K562 (cell line): ENCODE measurements around the gene TCF4. TPM values are rescaled to one million over a fixed set of nuclear protein-coding genes. Genes with fewer than 3 reads are reported as not detected.

Experiments used
- ATAC-seq: fragments of 200-7000 bp; cut with Tn5 transposase; 3 replicates; pipeline ENCODE4 v1.9.1; 2020; ENCODE audit warnings: moderate library complexity
- BruUV-seq: library from RNA; stranded (reverse); fragments of 400-500 nt; replicated peaks from 2 replicates; lab custom pipeline; 2021; lab: Mats Ljungman, UMichigan
- CTCF ChIA-PET: fragments of 300-600 bp; formaldehyde crosslinking; extraction: SDS; loops from one replicate; lab custom pipeline; 2021; ENCODE audit warnings: low intra/inter-chr PET ratio; lab: Yijun Ruan, JAX
- POLR2A ChIA-PET: fragments of 300-600, 350-650 bp; sonication (Branson Sonifier 250); formaldehyde crosslinking; extraction: SDS; loops from one replicate; lab custom pipeline; 2021; ENCODE audit warnings: antibody characterized with exemption, inconsistent platforms; lab: Yijun Ruan, JAX
- DNase-seq, 4 experiments: peaks; one replicate each; pipeline versions ENCODE4 v3.0.0 to v3.0.0-alpha.2; 2011 to 2018; ENCODE audit warnings: low spot score in 3 of 4, mixed read lengths in 3 of 4; ENCODE audit errors: extremely low read depth in 1 of 4
- FAIRE-seq: peaks from 2 replicates; lab custom pipeline; 2011; peaks lifted over from hg19 to GRCh38; lab: Jason Lieb, UNC
- H2AFZ ChIP-seq: 2 replicates; pipeline ENCODE4 v1.6.0; 2011; ENCODE audit warnings: low read depth, low read length, control low read depth, inconsistent platforms
- H3K27ac ChIP-seq: fragments of 200-600 bp; 3 replicates; pipeline ENCODE4 v1.8.0; 2011; ENCODE audit warnings: low read depth, mild to moderate bottlenecking, control low read depth, inconsistent platforms, low read length, moderate library complexity, mixed read lengths; ENCODE audit errors: extremely low read depth
- H3K27me3 ChIP-seq, 2 experiments: fragments of 300-600 bp in 1 of 2; 2 replicates in 1 of 2; 3 replicates in 1 of 2; pipeline versions ENCODE4 v1.6.0 to v1.8.0; 2011; ENCODE audit warnings: inconsistent platforms in 2 of 2, low read length in 2 of 2, mild to moderate bottlenecking in 1 of 2, mixed read lengths in 1 of 2, moderate library complexity in 1 of 2; ENCODE audit not compliant: control insufficient read depth in 2 of 2, insufficient read depth in 2 of 2
- H3K36me3 ChIP-seq: fragments of 300-600 bp; 3 replicates; pipeline ENCODE4 v1.8.0; 2011; ENCODE audit warnings: mild to moderate bottlenecking, low read length, inconsistent platforms; ENCODE audit not compliant: control insufficient read depth, insufficient read depth
- H3K4me1 ChIP-seq, 2 experiments: fragments of 200-600 bp in 1 of 2; replicated peaks in 1 of 2; 2 replicates in 1 of 2; 3 replicates in 1 of 2; pipeline versions ENCODE4 v1.5.1 to v1.8.0; 2011; ENCODE audit warnings: inconsistent platforms in 2 of 2, low read length in 2 of 2, mild to moderate bottlenecking in 1 of 2, mixed read lengths in 1 of 2, moderate library complexity in 1 of 2; ENCODE audit not compliant: control insufficient read depth in 2 of 2, insufficient read depth in 2 of 2
- H3K4me2 ChIP-seq: 2 replicates; pipeline ENCODE4 v1.6.1; 2011; ENCODE audit warnings: low read length, control low read depth, inconsistent platforms, mixed read lengths; ENCODE audit not compliant: insufficient read depth
- H3K4me3 ChIP-seq: fragments of 200-600 bp; sonication (generic), shearing (Covaris generic); 2 replicates; pipeline ENCODE4 v1.5.1; 2016; ENCODE audit warnings: control low read depth, inconsistent platforms
- H3K79me2 ChIP-seq: fragments of 200-600 bp; 3 replicates; pipeline ENCODE4 v1.8.0; 2011; ENCODE audit warnings: low read length, inconsistent platforms; ENCODE audit not compliant: control insufficient read depth, insufficient read depth
- H3K9ac ChIP-seq, 2 experiments: 2 replicates each; pipeline versions ENCODE4 v1.6.0 to v1.6.1; 2011; ENCODE audit warnings: low read depth in 2 of 2, low read length in 2 of 2, control low read depth in 1 of 2, inconsistent platforms in 1 of 2, mild to moderate bottlenecking in 1 of 2, mixed read lengths in 1 of 2; ENCODE audit not compliant: insufficient read depth in 1 of 2
- H3K9me1 ChIP-seq: one replicate; pipeline ENCODE4 v1.6.0; 2011; ENCODE audit warnings: inconsistent platforms, mild to moderate bottlenecking, low read length, moderate library complexity; ENCODE audit not compliant: control insufficient read depth, insufficient read depth
- H3K9me3 ChIP-seq: replicated peaks from 2 replicates; pipeline ENCODE4 v1.5.1; 2011; ENCODE audit warnings: low read depth, low read length, inconsistent platforms; ENCODE audit not compliant: control insufficient read depth, insufficient read depth
- H4K20me1 ChIP-seq: replicated peaks from 2 replicates; pipeline ENCODE4 v1.6.1; 2011; ENCODE audit warnings: low read length, inconsistent platforms, mixed read lengths; ENCODE audit not compliant: control insufficient read depth, insufficient read depth
- AFF1 ChIP-seq, 2 experiments: fragments of 450-650 bp; IDR thresholded peaks; 2 replicates each; pipeline ENCODE4 v1.6.1; 2018; ENCODE audit warnings: mild to moderate bottlenecking in 2 of 2, low read depth in 1 of 2; ENCODE audit not compliant: partially characterized antibody in 2 of 2
- ARID1B ChIP-seq: fragments of 450-650 bp; IDR thresholded peaks from 2 replicates; pipeline ENCODE4 v1.6.1; 2016; ENCODE audit warnings: antibody characterized with exemption, mild to moderate bottlenecking, inconsistent platforms
- CREB1 ChIP-seq, 2 experiments: sonication (generic) in 1 of 2; formaldehyde crosslinking in 1 of 2; IDR thresholded peaks; 2 replicates each; pipeline versions ENCODE4 v1.6.1 to v1.8.0; 2012 to 2022; ENCODE audit warnings: inconsistent platforms in 1 of 2, mild to moderate bottlenecking in 1 of 2, missing genetic modification reagents in 1 of 2, moderate library complexity in 1 of 2
- GATAD2B ChIP-seq: fragments of 450-650 bp; IDR thresholded peaks from 2 replicates; pipeline ENCODE4 v1.6.1; 2017; ENCODE audit warnings: mild to moderate bottlenecking, borderline replicate concordance
- MTA3 ChIP-seq: fragments of 450-650 bp; formaldehyde crosslinking; IDR thresholded peaks from 2 replicates; pipeline ENCODE4 v1.6.1; 2017; ENCODE audit warnings: mild to moderate bottlenecking, borderline replicate concordance
- SMC3 ChIP-seq: conservative IDR thresholded peaks from 2 replicates; pipeline ENCODE4 v1.6.1; 2011; ENCODE audit warnings: low read depth, low read length, improper control_type of control experiment; ENCODE audit not compliant: insufficient read depth
- THRB ChIP-seq: fragments of 450-650 bp; formaldehyde crosslinking; conservative IDR thresholded peaks from 2 replicates; pipeline ENCODE4 v1.4.0; 2022; ENCODE audit warnings: mild to moderate bottlenecking, missing genetic modification characterization
- U2AF1 ChIP-seq: fragments of 200-400 bp; formaldehyde crosslinking; optimal IDR thresholded peaks from 2 replicates; pipeline ENCODE3; 2017; ENCODE audit warnings: mild to moderate bottlenecking, low read depth, low read length, moderate library complexity
- ZNF280A ChIP-seq: fragments of 450-650 bp; IDR thresholded peaks from 2 replicates; pipeline ENCODE4 v1.6.1; 2018; ENCODE audit warnings: mild to moderate bottlenecking, low read depth; ENCODE audit not compliant: partially characterized antibody
- ZSCAN29 ChIP-seq: fragments of 450-650 bp; IDR thresholded peaks from 2 replicates; pipeline ENCODE4 v1.6.1; 2017
- WGBS: fragments of 100-300 bp; shearing (Covaris generic); methylation state at CpG from one replicate; pipeline ENCODE4 v1.1.6; 2016; ENCODE audit warnings: low coverage, mixed read lengths; ENCODE audit not compliant: insufficient coverage; ENCODE audit errors: missing lambda C conversion rate; 5-methylcytosine and 5-hydroxymethylcytosine counted together
- in situ Hi-C: fragments of 300-500 bp; cut with MboI; formaldehyde crosslinking; loops from 4 replicates; pipeline ENCODE4 v1.15.0; 2018; ENCODE audit warnings: inconsistent platforms, mixed read lengths
- intact Hi-C: fragments of 100-400 bp; cut with micrococcal nuclease; formaldehyde crosslinking; loops from 2 replicates; pipeline ENCODE4 v1.14.2; 2022
- polyA plus RNA-seq, 8 experiments: library from polyadenylated mRNA; depleted of rRNA in 4 of 8; stranded (reverse) in 5 of 8; unstranded in 3 of 8; fragments of >200 nt; fragmentation: Nextera tagmentation in 2 of 8; fragmentation: Illumina TruSeq in 1 of 8; extraction: Ambion mirVana in 2 of 8; extraction: Trizol in 1 of 8; gene quantifications; 2 replicates each; pipeline versions ENCODE4 v1.2.1 to v1.2.3, GENCODE V29; 2011 to 2014; ENCODE audit warnings: inconsistent platforms in 1 of 8, missing spikeins in 1 of 8
- total RNA-seq, 7 experiments: library from RNA; depleted of rRNA in 6 of 7; stranded (reverse); fragments of >200 nt in 6 of 7; fragmentation: Illumina TruSeq in 2 of 7; extraction: Trizol in 2 of 7; gene quantifications; 2 replicates each; pipeline versions ENCODE4 v1.2.1 to v1.2.3, GENCODE V29; 2011 to 2021; ENCODE audit warnings: low replicate concordance in 1 of 7

The TCF4 gene
- total and polyA plus RNA-seq, 9 of the 15 experiments (the other 6 are each of a cell fraction or from before 2014, with no cell fraction given), result 4.8 to 24.7 (median 15.2) TPM

DNA sequence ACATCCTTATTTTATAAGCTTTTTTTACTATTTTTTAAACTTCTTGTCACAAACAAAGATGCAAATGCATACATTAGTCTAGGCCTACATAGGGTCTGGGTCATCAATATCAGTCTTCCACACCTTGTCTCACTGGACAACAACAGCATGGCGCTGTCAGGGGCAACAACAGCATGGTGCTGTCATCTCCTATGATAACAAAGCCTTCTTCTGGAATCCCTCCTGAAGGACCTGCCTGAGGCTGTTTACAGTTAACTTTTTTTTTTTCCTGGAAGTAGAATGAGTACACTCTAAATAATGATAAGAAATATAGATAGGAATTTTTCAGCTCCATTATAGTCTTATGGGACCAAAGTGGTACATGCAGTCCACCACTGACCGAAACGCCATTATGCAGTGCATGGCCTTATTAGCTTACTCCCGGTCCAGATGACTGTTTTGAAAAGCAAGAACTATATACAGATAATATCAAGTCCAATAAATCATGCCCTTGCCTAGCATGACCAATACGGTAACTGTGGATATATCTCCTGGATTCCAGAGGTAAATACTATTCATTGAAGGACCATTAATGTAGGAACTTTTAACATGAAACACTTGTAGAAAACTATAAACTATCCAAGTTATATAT, 38.4 kb downstream of the TCF4 start:
- POLR2A ChIA-PET, result interaction anchor here (0.8 to 2.0 kb wide), 4 partner anchors 8 to 40 kb away, joined by 3 to 7 read pairs (median 4); no protein-coding TSS in a partner anchor
- H3K27me3 ChIP-seq, result no peaks in the 10 kb centered on the region
- peak overlapping the region; percentile 34; the same call in 1 of the 2 replicates for H3K4me2 ChIP-seq
- H2AFZ ChIP-seq, result 0 out of 2 replicates have a peak overlapping the region, but pooled peaks have one; percentile 49
- ATAC-seq, result peak; percentile 87
- no peak overlapping the region for H3K9ac ChIP-seq
- H3K79me2 ChIP-seq, result peaks cover 31% of the 10 kb centered on the region
- FAIRE-seq, result peak; percentile 86
- H3K36me3 ChIP-seq, result no peaks in the 10 kb centered on the region; the same call in 2 of the 3 replicates
- peak; percentile 39 to 80 (median 50) for DNase-seq
- H3K9me3 ChIP-seq, result no peaks in the 10 kb centered on the region
- no TSS peak for BruUV-seq
- peaks cover 7 to 33% of the 10 kb centered on the region in 2 experiments; a peak in 4 of 5 replicates for H3K4me1 ChIP-seq
- H3K9me1 ChIP-seq, result no peaks in the 10 kb centered on the region
- WGBS, result 2% methylated on average over 5 of the region's 5 CpGs
- intact Hi-C loops (no loop called here), in situ Hi-C loops (no loop called here)
- H3K27ac ChIP-seq, result peak overlapping the region; percentile 47; the same call in 2 of the 3 replicates
- no peak overlapping the region for H3K4me3 ChIP-seq
- CTCF ChIA-PET, result no interaction called here
- no peaks in the 10 kb centered on the region for H4K20me1 ChIP-seq
- TF ChIP-seq MTA3 (no peak), U2AF1 (no peak), ZSCAN29 (no peak), THRB (CRISPR knock-in tag) (no peak), ARID1B (peak; percentile 85), ZNF280A (no peak), SMC3 (no peak), GATAD2B (no peak), AFF1 (IDR thresholded peaks at IDR 0.05; ENCODE audit: low read depth in 1 of 2, partially characterized antibody in 2 of 2) (no peak), CREB1 (IDR thresholded peaks at IDR 0.05) (no peak), CREB1 (CRISPR knock-in tag; IDR thresholded peaks at IDR 0.05) (no peak)
